HEK293 (cell line): ENCODE data around the gene LAT.

Source experiments
- ATF2 ChIP-seq: fragments of 450-650 bp; formaldehyde crosslinking; IDR thresholded peaks from 2 replicates; pipeline ENCODE4 v1.5.1; 2016; ENCODE audit warnings: missing biosample characterization, missing genetic modification characterization, low read depth
- BCL11A ChIP-seq: fragments of 450-650 bp; formaldehyde crosslinking; IDR thresholded peaks from 2 replicates; pipeline ENCODE4 v1.5.1; 2016; ENCODE audit warnings: low read depth, missing biosample characterization, missing genetic modification characterization
- CTCF ChIP-seq: fragments of 450-650 bp; formaldehyde crosslinking; IDR thresholded peaks from 2 replicates; pipeline ENCODE4 v1.5.1; 2016; ENCODE audit warnings: missing biosample characterization, missing genetic modification characterization
- SETDB1 ChIP-seq: IDR thresholded peaks from one replicate; pipeline ENCODE4 v1.6.1; 2017; ENCODE audit warnings: mild to moderate bottlenecking, low read length, moderate library complexity, mixed read lengths; ENCODE audit not compliant: insufficient read length
- YY1 ChIP-seq: fragments of 450-650 bp; formaldehyde crosslinking; IDR thresholded peaks from 2 replicates; pipeline ENCODE4 v1.5.1; 2018; ENCODE audit warnings: missing biosample characterization, missing genetic modification characterization
- ZBTB1 ChIP-seq: fragments of 450-650 bp; formaldehyde crosslinking; IDR thresholded peaks from 2 replicates; pipeline ENCODE4 v1.5.1; 2016; ENCODE audit warnings: missing biosample characterization, missing genetic modification characterization
- ZBTB10 ChIP-seq: fragments of 450-650 bp; formaldehyde crosslinking; IDR thresholded peaks from 2 replicates; pipeline ENCODE4 v1.5.1; 2016; ENCODE audit warnings: missing biosample characterization, missing genetic modification characterization
- ZNF211 ChIP-seq: fragments of 450-650 bp; formaldehyde crosslinking; IDR thresholded peaks from 2 replicates; pipeline ENCODE4 v1.5.1; 2016; ENCODE audit warnings: low read depth, missing biosample characterization, missing genetic modification characterization
- ZNF488 ChIP-seq: fragments of 450-650 bp; formaldehyde crosslinking; IDR thresholded peaks from 2 replicates; pipeline ENCODE4 v1.5.1; 2016; ENCODE audit warnings: missing biosample characterization, missing genetic modification characterization
- ZNF521 ChIP-seq: fragments of 450-650 bp; formaldehyde crosslinking; IDR thresholded peaks from 2 replicates; pipeline ENCODE4 v1.5.1; 2017; ENCODE audit warnings: missing biosample characterization, mild to moderate bottlenecking, missing genetic modification characterization
- ZNF555 ChIP-seq: fragments of 450-650 bp; formaldehyde crosslinking; conservative IDR thresholded peaks from 2 replicates; pipeline ENCODE4 v1.5.1; 2017; ENCODE audit warnings: missing biosample characterization, mild to moderate bottlenecking, missing genetic modification characterization, inconsistent platforms
- ZNF785 ChIP-seq: fragments of 450-650 bp; formaldehyde crosslinking; IDR thresholded peaks from 2 replicates; pipeline ENCODE4 v1.5.1; 2016; ENCODE audit warnings: missing biosample characterization, missing genetic modification characterization

GRCh38 chr16:28992496-28992895, 7.6 kb downstream of the LAT start:
- TF ChIP-seq ZBTB10 (tag by site-specific recombination) (no peak), CTCF (no peak), SETDB1 (no peak), ZNF488 (tag by site-specific recombination) (no peak), YY1 (tag by site-specific recombination) (no peak), ATF2 (tag by site-specific recombination) (no peak), ZNF521 (tag by site-specific recombination) (no peak), BCL11A (tag by site-specific recombination) (no peak), ZNF555 (tag by site-specific recombination) (no peak), ZNF785 (tag by site-specific recombination) (no peak), ZNF211 (tag by site-specific recombination) (no peak), ZBTB1 (tag by site-specific recombination) (no peak)
